Pons (tissue), 1 donor: ENCODE data around the gene SYT7.

Experiments
- DNase-seq: peaks from one replicate; pipeline ENCODE4 v3.0.0-alpha.2; 2016; ENCODE audit warnings: low spot score

Gene SYT7

DNA sequence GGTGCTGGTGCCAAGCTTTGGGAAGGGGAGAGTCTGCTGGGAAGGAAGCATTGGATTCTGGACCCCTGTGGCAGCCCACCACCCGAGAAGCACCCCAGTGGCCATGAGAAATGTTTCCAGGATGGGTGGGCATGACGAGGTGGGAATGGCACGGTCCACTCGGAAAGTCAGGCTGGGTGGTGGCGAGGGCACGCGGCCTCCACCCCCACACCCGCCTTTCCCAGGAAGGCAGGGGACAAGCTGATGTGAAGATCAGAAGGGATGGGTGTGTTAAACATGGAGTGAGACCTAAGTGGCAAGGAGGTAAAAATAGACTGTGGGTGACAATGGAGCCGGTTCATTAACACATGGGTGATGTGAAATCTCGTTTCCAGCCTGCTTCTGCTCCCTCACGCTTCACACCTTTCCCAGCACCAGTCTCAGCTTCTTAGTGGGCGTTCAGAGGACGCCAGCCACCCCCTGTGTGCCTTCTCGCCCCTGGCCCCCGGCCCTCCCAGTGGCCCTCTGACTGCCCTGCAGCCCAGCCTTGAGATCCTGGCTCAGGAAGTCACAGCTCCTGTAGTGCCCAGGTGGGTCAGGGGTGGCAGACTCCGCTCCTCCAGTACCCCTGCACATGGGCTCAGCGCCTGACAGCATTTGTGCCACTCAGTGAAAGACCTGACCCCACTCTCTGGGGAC, 44.7 kb downstream of the SYT7 start:
- DNase-seq = no peak

DNA sequence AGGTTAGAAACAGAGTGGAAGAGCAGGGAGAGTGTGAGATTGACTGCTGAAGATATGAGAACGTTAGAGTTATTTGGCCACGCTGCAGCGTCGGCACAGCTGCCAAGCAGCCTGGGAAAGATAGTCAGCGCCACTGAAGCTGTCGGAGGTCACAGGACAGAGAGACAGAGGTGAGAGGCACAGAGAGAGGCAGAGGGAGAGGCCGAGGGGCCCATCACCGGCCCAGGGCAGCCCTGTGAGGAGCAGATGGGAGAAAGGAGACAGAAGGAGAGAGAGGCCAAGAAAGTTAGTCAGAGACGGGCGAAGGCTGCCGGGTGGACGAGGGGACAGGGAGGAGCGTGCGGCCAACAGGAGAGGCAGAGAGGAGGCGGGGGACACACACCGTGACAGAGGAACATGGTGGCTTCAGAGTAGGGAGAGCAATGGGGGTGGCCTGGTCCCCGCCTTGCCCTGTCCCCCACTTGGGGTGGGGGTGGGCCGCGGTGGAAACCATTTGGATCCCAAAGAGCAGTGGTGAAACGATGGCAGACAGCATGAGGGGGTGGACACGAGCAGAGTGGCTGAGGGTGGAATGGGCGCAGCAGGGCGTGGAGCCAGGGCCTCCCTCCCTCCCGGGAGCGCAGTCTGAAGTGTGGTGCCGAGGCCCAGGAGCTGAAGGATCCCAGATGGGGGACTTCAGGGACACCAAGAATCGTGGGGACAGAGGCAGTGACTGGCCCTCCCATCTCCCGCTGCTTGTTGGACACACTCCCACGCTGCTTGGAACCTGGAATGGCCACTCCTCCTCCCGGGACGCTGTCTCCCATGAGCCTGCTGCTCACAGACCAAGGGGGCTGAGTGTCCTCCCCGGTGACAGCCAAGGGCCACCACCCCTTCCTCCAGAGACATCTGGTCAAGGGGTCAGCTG, 45.7 kb downstream of the SYT7 start:
- DNase-seq = no peak

DNA sequence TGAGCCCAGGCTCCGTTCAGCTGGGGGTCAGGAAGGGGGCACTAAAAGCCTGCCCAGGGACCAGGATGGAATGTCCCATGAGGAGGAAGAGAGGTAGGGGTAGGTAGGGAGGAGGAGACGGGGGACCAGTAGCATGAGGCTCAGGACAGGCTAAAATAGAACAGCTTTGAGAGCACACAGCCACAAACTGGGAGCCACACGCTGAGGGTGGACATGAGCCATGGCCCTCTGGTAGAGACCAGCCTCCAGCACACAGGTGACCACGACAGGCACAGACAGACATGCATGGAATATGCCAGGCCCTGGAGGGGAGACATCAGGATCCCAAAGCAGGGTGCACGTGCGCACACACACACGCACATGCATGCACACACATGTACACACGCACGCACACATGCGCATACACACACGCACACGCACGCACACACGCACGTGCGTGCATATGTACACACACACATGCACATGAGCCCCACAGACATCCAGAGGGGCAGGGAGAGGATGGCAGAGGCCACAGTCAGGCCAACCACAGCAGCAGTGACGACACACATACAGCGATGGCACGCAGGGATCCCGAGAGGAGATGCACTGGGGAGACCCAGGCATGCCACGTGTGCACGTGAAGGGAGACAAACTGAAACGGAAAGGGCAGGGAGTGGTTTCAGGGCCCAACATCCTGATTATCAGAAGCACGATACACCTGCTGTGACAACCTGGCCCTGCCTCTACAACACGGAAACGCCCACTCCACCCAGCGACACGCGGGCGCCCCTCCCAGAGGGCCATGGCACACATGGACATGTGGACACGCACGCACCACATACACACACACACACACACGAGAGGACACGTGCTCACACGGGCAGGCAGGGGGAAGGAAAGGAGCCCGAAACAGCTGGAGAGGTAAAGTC, 46.6 kb downstream of the SYT7 start:
- DNase-seq = no peak

DNA sequence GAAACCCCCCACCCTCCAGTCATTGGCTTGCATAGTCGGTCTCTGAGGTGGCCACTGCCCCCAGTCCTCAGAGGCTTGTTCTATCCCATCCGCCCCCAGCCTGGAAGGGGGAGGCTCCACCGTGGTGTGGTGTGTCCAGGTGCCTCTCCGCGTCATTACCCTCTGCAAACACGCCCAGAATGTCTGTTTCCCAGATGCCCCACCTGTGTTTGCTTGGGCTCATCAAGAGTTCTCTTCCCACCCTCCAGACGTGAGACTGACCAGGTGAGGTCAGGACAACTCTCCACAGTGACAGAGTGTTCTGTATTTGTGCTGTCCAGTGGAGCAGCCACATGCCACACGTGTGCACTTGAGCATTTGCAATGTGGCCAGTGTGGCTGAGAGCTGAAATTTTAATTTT, 47.5 kb downstream of the SYT7 start:
- no peak for DNase-seq

DNA sequence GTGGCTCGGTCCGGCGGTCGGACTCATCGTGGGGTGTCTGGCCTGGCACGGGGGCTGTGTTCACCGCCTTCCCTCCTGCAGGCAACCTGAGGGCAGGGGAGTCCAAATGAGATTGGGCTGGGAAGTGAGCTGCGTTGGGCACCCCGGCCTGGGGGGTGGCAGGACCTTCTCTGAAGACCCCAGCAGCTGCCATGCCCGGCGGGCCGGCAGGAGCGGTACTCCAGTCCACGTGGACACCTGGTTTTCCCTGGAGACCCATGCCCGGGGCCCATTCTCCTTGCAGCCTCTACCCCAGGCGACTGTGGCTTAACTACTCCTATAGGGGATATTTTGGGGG, 47.9 kb downstream of the SYT7 start:
- DNase-seq = no peak

DNA sequence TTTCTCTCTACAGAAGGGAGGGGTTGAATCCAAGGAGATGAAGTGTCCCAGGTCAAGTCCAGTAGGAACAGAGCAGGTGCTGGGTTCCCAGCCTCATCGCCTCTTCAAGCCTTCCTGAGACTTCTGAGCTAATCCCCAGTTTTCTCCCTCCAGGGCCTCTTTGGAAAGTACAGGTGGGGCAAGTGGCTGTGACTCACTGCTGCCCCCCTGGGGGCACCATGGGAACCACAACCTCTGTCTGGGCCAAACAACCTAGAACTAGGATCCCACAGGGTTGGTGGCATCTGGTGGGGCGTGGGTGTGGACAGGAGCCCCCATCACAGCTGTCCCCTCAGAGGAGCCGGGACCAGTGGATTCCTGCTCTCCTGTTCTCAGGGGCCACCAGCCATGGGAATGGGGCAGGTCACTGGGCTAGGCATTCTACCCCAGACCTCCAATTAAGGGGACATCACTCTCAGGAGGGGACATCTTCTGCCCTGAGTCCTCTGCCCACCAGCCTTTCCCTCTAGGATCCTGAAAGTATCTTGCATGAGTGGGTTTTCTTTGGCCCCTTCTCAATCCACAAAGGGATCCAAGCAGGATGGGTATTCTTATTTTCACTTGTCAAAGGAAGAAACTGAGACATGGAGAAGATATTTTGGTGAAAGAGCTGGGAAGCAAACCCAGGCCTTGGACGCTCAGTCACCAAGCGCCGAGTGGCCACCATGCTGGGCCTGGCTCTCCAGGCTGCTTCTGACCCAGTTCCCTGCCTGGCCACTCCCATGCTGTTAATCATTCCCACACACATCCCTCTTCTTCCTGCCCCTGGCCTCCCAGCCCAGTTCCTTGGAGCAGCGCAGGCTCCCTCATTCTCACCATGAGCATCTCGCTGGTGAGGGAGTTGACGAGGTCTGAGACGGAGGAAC, 48.5 kb downstream of the SYT7 start:
- DNase-seq = no peak

DNA sequence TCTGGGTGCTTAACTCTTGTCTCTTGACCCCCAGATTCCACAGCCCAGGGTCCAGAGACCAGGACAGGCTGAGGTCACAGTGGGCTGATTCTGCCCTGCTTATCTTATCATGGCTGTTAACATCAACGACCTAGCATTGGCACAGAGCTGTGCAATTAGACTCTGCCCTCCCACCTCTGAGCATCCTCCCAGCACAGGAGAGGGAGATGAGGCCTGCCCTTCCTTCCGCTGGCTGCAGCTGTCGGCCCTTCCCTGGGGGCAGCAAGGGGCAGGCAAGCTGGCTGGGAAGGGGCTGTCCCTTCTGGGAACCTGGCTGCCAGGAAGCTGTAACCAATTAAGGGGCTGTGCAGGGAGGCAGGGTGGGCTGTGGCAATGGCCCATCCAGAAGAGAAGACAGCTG, 49.8 kb downstream of the SYT7 start:
- DNase-seq = no peak

DNA sequence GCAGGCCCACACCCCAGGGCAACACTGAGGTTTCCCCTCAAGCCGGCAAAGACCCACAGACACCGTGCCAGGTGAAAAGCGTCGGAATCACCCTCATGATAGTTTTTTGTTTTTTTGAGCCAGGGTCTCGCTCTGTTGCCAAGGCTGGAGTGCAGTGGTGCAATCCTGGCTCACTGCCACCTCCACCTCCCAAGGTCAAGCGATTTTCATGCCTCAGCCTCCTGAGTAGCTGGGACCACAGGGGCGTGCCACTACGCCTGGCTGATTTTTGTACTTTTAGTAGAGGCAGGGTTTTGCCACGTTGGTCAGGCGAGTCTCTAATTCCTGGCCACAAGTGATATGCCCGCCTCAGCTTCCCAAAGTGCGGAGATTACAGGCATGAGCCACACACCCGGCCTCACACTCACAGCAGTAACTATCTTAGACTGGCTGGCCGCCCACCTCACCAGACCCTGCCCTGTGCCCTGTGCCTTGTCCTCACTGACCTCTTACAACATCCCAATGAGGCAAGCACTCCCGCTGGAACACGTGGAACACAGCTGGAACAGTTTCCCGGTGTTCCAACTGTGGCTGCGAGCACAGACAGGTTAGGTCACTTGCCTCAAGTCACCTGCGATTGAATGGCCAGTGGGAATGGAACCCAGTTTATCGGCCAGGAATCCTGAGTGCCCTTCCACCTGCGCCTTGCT, 51.2 kb downstream of the SYT7 start:
- no peak for DNase-seq

DNA sequence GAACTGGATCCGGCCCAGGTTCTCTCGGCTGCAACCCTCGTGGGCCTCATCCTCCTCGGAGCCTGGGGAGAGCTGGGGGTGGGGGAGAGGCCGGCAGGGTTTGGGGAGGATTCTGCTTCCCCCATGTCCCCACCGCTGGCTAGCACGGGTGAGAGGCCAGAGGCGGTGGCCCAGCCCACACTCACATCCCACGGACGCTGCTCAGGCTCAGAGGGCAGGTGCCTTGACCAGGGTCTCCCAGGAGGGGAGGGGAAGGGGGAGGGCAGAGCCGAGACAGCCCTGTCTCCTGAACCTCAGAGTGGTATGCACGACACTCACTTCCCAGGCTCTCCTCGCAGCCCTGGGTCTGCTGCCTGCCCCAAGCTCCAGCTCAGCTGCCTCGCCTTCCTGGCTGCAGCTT, 52.8 kb downstream of the SYT7 start:
- DNase-seq = no peak

DNA sequence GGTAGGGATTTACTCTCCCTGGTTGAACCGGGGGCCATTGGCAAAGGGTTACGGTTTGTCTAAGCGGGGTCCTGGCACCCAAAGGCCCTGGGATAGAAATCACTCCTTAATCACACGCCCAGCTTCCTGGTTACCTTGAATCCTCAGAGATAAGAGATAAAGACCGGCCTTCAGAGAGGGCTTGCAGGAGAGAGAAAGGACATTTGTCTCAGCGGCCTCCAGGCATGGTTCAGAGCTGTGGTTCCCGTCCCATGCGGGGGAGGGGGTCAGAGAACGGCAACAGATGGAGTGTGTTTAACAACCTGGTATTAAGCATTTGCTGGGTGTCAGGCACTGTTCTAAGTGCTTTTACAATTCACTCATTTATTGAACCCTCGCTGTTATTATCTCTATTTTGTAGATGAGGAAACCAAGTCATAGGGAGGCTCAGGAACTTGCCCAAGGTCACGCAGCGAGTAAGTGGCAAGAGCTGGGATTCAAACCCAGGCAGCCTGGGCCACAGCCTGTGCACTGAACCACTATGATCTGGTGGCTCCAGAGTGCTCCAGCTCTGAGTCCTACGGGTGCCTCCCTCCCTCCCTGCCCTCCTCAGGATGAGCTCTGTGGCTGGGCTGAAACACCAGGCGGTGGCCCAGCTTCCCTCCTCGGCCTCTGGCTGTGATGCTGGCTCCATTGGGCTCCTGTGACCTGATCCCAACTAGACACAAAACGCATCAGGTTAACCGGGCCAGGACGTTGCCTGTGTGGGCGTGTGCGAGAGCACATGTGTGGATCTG, 53.7 kb downstream of the SYT7 start:
- no peak for DNase-seq

DNA sequence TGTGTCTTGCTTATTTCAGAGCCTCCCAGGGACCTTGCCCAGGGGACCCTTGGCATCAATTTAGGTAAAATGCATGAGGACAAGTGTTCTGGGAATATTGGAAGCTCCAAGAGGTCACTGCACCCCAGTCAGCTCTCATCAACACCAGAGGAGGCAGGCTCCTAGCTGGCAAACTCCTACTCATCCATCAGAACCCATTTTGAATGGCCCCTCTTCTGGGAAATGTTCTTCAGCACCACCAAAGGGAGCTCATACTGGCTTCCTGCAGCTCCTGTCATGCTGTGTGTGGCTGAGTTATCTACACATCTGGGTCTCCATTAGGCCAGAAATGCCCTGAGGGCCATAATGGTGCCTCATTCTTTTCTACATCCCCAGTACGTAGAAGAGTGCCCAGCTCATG, 54.6 kb downstream of the SYT7 start:
- no peak for DNase-seq

DNA sequence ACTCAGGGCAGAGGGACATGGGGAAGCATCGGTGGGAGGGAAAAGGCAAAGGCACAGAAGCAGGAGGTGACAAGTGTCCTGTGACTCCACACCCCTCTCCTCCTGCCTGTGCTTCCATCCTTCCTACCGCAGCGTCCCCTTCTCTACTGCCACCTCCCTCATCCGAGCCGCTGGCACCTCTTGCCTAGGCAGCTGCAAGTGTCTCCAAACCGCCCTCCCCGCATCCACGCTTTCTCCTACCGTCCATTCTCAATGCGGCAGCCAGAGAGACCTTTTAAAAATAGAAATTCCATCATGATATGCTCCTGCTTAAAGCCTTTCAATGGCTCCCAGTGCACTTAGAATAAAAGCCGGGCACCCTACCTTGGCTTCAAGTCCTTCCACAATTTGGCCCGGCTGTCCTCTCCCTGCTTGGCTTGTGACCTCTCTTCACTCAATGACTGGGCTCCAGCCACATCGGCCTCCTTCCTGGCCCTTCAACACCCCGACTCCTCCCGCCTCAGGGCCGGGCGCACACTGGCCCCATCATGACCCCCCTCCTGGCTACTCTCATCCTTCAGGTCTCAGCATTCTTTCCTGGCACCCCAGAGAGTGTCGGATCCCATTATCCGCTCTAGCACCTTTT, 55.8 kb downstream of the SYT7 start:
- DNase-seq = no peak

DNA sequence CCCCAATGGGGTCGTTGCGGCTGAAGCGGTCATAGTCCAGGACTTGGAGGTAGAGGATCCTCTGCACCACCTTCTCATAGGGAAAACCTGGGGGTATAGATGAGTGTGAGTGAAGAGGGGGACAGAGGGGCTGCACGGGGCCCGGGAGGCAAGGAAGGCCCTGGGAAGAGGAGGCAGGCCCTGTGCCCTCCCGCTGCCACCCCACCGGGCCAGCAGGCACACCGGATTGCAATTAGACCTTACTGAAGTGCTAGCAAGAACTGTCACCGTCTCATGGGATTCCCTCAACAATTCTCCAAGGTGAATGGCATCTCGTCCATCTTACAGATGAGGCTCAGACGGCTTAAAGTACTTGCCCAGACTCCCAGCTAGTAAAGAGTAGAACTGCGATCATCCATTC, 56.4 kb downstream of the SYT7 start:
- DNase-seq = no peak

DNA sequence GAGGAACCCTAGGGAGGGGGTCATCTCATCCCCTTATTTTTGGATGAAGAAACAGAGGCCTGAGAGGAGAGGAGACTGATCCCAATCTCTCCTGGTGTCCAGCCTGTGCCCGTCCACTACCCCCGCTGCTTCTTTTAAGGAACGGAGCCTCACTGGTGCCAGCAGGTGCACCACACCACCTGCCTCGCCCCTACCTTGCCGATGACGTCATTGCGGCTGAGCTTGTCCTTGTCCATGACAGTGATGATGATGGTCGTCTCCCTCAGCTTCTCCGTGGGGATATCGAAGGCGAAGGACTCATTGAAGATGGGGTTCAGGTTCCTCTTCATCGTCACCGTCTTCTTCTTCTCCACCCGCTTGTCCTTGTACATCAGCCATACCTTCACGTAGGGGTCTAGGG, 58.0 kb downstream of the SYT7 start:
- no peak for DNase-seq

DNA sequence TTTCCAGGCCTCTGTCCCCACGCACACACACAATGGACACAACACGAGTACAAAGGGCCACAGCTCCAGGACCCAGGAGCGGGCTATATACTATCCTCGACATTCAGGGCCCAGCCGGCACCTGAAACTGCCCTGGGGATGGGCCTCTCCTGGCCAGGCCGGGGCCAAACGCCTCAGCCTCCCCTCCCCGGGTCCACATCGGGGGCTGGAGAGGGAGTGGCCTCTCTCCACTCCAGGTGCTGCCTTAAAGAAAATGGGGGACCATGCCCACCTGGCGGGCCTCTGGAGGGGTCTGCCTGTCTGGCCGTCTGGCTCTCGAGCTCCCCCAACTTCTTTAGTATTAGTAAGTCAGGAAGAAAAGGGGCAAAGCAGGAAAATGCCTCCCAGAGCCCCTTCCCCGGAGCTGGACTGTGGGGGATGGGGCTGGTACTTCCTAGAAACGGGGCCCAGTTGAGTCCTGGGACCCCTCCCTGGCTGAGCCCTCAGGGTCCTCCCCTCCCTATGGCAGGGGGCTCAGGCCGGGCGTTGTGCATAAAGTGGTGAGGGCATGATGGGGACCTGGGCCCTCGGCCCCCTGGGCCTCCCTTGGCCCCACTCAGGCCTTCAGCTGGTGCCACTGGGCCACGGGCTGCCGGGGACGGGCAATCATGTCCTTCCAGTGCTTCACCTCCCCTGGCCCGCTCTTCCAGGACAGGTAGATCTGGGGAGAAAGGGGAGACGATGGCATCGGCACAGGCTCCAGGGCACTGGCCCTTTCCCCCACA, 62.7 kb downstream of the SYT7 start:
- DNase-seq = no peak

DNA sequence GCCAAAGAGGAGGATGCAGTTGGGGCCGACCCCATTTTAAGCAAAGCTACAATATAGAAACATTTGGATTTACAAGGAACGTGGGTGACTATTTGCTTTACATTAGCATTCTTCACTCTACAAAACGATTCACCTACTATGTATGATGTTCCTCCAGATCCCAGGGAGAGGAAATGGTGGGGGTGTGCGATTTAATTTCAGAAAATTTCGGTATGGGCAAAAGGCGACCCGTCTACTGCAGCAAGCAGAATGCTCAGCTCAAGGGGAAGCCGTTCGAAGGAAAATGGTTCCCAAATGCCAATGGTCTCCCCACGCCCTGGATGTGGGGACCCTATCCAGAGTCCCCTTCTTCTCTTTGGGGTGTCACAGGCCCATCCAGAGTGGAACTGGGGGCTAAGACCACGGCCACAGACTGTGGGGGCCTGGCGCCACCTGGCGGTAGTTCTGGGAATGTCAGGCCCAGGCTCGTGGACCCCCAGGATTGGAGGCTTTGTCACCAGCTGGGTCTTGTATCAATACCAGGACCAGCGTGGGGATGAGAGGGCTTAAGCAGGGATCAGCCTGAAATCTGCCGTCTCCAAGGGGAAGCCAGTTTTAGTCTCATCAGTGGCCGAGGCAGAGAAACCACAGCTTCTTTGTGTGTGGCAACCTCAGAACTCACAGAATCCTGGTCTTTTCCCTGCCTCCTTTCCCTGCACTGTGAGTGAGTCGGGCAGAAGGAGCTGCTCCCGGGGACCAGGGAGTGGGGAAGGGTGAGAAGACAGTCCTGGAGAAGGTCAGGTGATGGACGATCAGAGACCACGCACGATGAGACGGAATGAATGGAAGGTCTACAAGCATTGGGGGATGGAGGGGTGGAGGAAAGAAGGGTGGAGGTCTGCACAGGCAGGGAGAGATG, 64.0 kb downstream of the SYT7 start:
- no peak for DNase-seq

DNA sequence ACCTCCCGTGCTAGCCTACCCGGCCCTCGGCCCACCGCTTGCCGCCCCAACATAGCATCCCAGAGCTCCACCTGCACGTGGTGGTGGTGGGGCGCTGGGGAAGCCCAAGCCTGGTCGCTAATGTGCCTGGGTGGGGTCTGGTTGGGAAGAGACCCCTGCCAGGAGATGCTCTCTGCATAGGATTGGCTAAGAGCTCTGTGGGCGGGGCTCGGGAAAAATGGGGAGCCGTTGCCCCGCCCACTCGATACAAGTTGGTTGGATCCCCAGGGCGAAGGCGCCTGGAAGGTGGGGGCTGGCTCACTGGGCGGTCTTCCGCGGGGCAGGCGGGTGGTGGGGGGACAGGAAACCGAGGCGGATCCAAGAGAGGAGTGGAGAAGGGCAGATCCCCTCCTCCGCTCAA, 64.7 kb downstream of the SYT7 start:
- DNase-seq = no peak

DNA sequence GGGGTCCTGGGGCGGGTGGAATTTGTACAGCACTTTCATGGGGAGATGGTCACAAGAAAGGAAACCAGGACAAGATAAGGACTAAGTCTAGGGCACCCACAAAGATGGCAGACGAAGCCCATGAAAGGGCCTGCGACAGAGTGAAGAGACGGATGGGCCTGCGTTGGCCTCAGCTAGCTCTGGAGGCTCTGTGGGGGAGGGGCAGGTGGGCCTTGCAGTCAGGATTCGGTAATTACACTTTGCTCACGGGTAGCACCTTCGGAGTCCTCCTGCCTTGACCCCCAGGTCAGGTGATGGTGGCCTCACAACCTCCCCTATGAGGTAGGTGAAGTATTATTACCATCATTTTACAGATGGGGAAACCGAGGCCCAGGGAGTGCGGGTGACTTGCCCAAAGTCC, 65.2 kb downstream of the SYT7 start:
- no peak for DNase-seq
